HG03469 (cell line): ENCODE results near the gene STX19.
"Not testable (repeated sequence)": the region's sequence is repeated elsewhere in the genome, so short reads cannot be mapped to it uniquely, and the experiment has no call there.

Source experiments
- ATAC-seq: cut with Tn5 transposase; IDR thresholded peaks from one replicate; pipeline ENCODE4 v1.9.1; 2021; ENCODE audit warnings: mild to moderate bottlenecking, moderate library complexity, moderate number of reproducible peaks; ENCODE audit not compliant: unreplicated experiment

The STX19 gene

GRCh38 chr3:94028093-94028837 is at the start of gene STX19:
Gene STX19, minus strand, starts transcription at chr3:94028597. Its CDS starts 13,328 bp downstream, at chr3:94015269.
- ATAC-seq = no peak

- no peak for ATAC-seq
Observed at GRCh38 chr3:94076055-94076454, 47.7 kb upstream of the STX19 start.

GRCh38 chr3:94071713-94072284 is 43.4 kb upstream of the STX19 start:
- ATAC-seq = peak; percentile 58

- ATAC-seq = peak; percentile 34
Observed at GRCh38 chr3:94070341-94070911, 42.0 kb upstream of the STX19 start.

GRCh38 chr3:94069194-94069813 is 40.9 kb upstream of the STX19 start:
- ATAC-seq = no peak

- ATAC-seq = no peak
Observed at GRCh38 chr3:94066506-94067500, 38.4 kb upstream of the STX19 start.

- no peak for ATAC-seq
Observed at GRCh38 chr3:94065819-94066480, 37.6 kb upstream of the STX19 start.

GRCh38 chr3:94065122-94065521 is 36.7 kb upstream of the STX19 start:
- ATAC-seq = no peak

GRCh38 chr3:94064243-94064860 is 36.0 kb upstream of the STX19 start:
- no peak for ATAC-seq

- ATAC-seq = no peak
Observed at GRCh38 chr3:94063496-94064119, 35.2 kb upstream of the STX19 start.

- peak; percentile 88 for ATAC-seq
Observed at GRCh38 chr3:94062513-94063404, 34.4 kb upstream of the STX19 start, which contains the start of the genes DHFR2 and NSUN3. Gene DHFR2, minus strand, starts transcription at chr3:94062916. Its CDS starts 1,405 bp downstream, at chr3:94061511. Gene NSUN3, plus strand, starts transcription at chr3:94063061. Its CDS starts 66 bp downstream, at chr3:94063127.

- no peak for ATAC-seq
Observed at GRCh38 chr3:94061297-94061696, 32.9 kb upstream of the STX19 start.

GRCh38 chr3:94050546-94050945 is 22.1 kb upstream of the STX19 start:
- no peak for ATAC-seq

- no peak for ATAC-seq
Observed at GRCh38 chr3:94049267-94049666, 20.9 kb upstream of the STX19 start.

- ATAC-seq = no peak
Observed at GRCh38 chr3:94046533-94046932, 18.1 kb upstream of the STX19 start.

GRCh38 chr3:94044100-94044936 is 15.9 kb upstream of the STX19 start:
- ATAC-seq = not testable (repeated sequence)

GRCh38 chr3:94043285-94043684 is 14.9 kb upstream of the STX19 start:
- no peak for ATAC-seq
